Endodermal cell (in vitro differentiated cells): Measurements from ENCODE around the gene CHRNA5. TPM values are rescaled to one million over a fixed set of nuclear protein-coding genes. Genes with fewer than 3 reads are reported as not detected.

Source experiments
- DNase-seq: peaks from one replicate; pipeline ENCODE4 v3.0.0-alpha.2; 2017
- H3K27ac ChIP-seq: 2 replicates; pipeline ENCODE4 v1.5.1; 2013; ENCODE audit warnings: mild to moderate bottlenecking, low read depth, low read length, moderate library complexity
- H3K27me3 ChIP-seq: 2 replicates; pipeline ENCODE4 v1.6.1; 2013; ENCODE audit warnings: mild to moderate bottlenecking, low read length, moderate library complexity; ENCODE audit not compliant: insufficient read depth, control insufficient read depth, poor library complexity, severe bottlenecking
- H3K36me3 ChIP-seq: 2 replicates; pipeline ENCODE4 v1.7.0; 2013; ENCODE audit warnings: mild to moderate bottlenecking, low read length, moderate library complexity; ENCODE audit not compliant: control insufficient read depth, insufficient read depth
- H3K4me1 ChIP-seq: one replicate; pipeline ENCODE4 v1.7.0; 2013; ENCODE audit warnings: low read length; ENCODE audit not compliant: control insufficient read depth, insufficient read depth
- H3K4me3 ChIP-seq: 2 replicates; pipeline ENCODE4 v1.5.1; 2013; ENCODE audit warnings: mild to moderate bottlenecking, low read length, moderate library complexity
- H3K9ac ChIP-seq: 2 replicates; pipeline ENCODE4 v1.6.1; 2013; ENCODE audit warnings: mild to moderate bottlenecking, low read length, moderate library complexity; ENCODE audit not compliant: poor library complexity, severe bottlenecking; ENCODE audit errors: extremely low read depth
- H3K9me3 ChIP-seq: 2 replicates; pipeline ENCODE4 v1.6.1; 2013; ENCODE audit warnings: mild to moderate bottlenecking, low read length, moderate library complexity; ENCODE audit not compliant: control insufficient read depth
- H3K27ac Mint-ChIP-seq: 2 replicates; pipeline ENCODE4 v1.8.0; 2020; ENCODE audit warnings: mixed read lengths
- H3K27me3 Mint-ChIP-seq: 2 replicates; pipeline ENCODE4 v1.8.0; 2021; ENCODE audit warnings: mild to moderate bottlenecking, mixed read lengths; ENCODE audit not compliant: insufficient read depth
- H3K36me3 Mint-ChIP-seq: 2 replicates; pipeline ENCODE4 v1.8.0; 2020; ENCODE audit warnings: low read depth, mixed read lengths
- H3K4me1 Mint-ChIP-seq: 2 replicates; pipeline ENCODE4 v1.8.0; 2020; ENCODE audit warnings: mixed read lengths
- H3K4me3 Mint-ChIP-seq: 2 replicates; pipeline ENCODE4 v1.8.0; 2020; ENCODE audit warnings: mild to moderate bottlenecking, moderate library complexity, mixed read lengths
- H3K9me3 Mint-ChIP-seq: 2 replicates; pipeline ENCODE4 v1.8.0; 2020; ENCODE audit warnings: mild to moderate bottlenecking, mixed read lengths
- CTCF ChIP-seq: fragments of 200-600 bp; sonication (generic); conservative IDR thresholded peaks from 2 replicates; pipeline ENCODE4 v1.5.0; 2021; ENCODE audit warnings: antibody characterized with exemption, mild to moderate bottlenecking
- WGBS, 2 experiments: methylation state at CpG; one replicate each; pipeline versions ENCODE4 v1.1.5 to v1.1.7; 2013; ENCODE audit warnings: missing lambda C conversion rate in 2 of 2, mixed read lengths in 1 of 2; ENCODE audit not compliant: insufficient coverage in 1 of 2, insufficient read length in 1 of 2; 5-methylcytosine and 5-hydroxymethylcytosine counted together
- total RNA-seq, 2 donors: library from RNA; stranded (reverse); fragmentation: NEBNext Ultra II Directional in 1 of 2; extraction: Animal tissue kit (Norgen Biotek cat#: 25700) in 1 of 2; gene quantifications; 2 replicates in 1 of 2; 3 replicates in 1 of 2; pipeline ENCODE4 v1.2.1, GENCODE V29; 2021

CHRNA5 gene
- total RNA-seq, 2 donors from 2014 or later = 16.4 to 23.0 TPM

DNA sequence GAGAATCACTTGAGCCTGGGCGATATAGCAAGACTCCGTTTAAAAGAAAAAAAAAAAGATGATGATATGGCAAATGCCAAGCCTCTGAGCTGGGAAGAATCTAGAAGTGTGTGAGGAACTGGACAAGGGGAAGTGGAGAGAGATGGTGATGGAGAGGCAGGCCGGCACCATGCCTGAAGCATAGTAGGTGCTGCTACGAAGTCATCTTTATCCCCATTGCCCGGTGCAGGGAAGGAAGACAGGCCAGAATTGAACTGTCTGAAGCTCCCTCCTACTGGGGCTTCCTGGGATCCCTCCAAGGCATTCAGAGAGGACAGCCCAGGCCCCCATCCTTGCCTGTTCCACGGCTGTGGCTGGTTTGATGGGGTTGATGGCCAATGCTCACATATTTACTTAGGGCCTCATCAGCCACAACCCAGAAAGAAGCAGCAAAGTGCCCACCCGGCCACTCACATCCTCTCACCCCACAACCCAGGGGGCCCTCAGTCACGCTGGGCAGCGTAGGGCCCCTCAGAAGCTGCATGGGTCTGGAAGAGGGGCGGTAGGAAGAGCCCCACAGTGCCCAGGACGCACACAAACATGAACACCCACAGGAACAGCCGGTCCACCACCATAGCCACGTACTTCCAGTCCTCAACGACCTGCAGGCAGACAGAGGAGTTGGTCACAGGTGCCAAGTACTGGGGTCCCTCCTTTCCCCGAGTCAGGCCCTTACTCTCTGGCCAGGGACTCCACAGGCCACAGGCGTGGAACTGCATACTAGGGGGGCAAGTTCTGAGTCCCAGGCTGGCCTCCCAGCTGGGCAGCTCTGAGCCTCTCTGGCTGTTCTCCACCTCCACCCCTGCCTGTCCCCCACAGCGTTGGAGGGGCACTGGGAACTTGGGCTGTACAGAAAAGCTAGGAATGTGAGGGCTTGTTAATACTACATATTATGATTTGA is 59.6 kb downstream of the CHRNA5 start:
- Histone ChIP-seq H3K9me3 (no peaks in the 10 kb centered on the region), H3K4me1 (no peaks in the 10 kb centered on the region), H3K4me3 (no peak overlapping the region), H3K27me3 (peaks cover 32% of the 10 kb centered on the region), H3K9ac (no peak overlapping the region), H3K27ac (no peak overlapping the region), H3K36me3 (no peaks in the 10 kb centered on the region)
- no peak overlapping the region for H3K27ac Mint-ChIP-seq
- H3K4me3 Mint-ChIP-seq = no peak overlapping the region
- peaks cover 29% of the 10 kb centered on the region for H3K27me3 Mint-ChIP-seq
- H3K9me3 Mint-ChIP-seq = no peaks in the 10 kb centered on the region
- H3K4me1 Mint-ChIP-seq = no peaks in the 10 kb centered on the region
- no peak for DNase-seq
- 92 to 93% methylated on average over 9 to 16 of the region's 17 CpGs for WGBS, 2 experiments
- H3K36me3 Mint-ChIP-seq = peaks cover 2% of the 10 kb centered on the region
- TF ChIP-seq CTCF = no peak

GRCh38 chr15:78625606-78626280 is 60.4 kb downstream of the CHRNA5 start:
- 86 to 92% methylated on average over 7 to 12 of the region's 12 CpGs for WGBS, 2 experiments
- Histone ChIP-seq H3K9ac (no peak overlapping the region), H3K27ac (no peak overlapping the region), H3K36me3 (no peaks in the 10 kb centered on the region), H3K4me1 (no peaks in the 10 kb centered on the region), H3K9me3 (no peaks in the 10 kb centered on the region), H3K4me3 (no peak overlapping the region), H3K27me3 (peaks cover 25% of the 10 kb centered on the region)
- H3K27ac Mint-ChIP-seq = no peak overlapping the region
- H3K27me3 Mint-ChIP-seq = peaks cover 27% of the 10 kb centered on the region
- H3K9me3 Mint-ChIP-seq = no peaks in the 10 kb centered on the region
- H3K4me1 Mint-ChIP-seq = no peaks in the 10 kb centered on the region
- H3K36me3 Mint-ChIP-seq = peaks cover 2% of the 10 kb centered on the region
- TF ChIP-seq CTCF = no peak
- no peak overlapping the region for H3K4me3 Mint-ChIP-seq
- DNase-seq = no peak

DNA sequence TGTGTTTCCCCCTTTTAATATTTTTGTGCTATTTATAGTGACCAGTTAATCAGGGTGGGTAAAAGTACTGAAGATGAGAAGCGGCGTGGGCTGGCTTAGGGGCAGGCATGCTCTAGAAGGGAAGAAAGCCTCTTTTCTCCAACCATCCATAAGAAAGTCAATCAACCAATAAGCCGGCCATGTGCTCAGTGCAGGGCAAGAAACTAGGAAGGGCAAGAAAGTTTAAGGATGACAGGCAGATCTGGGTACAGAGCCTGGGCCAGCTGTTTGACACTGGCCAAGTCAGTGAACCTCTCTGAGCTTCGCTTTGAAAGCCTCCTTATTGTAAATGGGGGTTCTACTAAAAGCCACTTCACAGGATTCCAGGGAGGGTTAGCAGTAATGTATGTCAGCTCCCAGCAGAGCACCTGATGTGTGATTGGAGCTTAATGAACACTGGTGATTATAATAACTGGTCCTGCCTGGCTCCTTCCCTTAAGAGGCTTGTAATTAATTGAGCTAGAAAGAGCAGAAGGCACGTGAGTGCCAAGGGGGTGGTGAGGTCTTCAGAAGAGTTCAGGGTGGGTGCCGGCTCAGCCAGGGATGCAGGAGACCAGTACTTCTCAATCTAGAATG is 61.2 kb downstream of the CHRNA5 start:
- no peak overlapping the region for H3K4me3 Mint-ChIP-seq
- peaks cover 2% of the 10 kb centered on the region for H3K36me3 Mint-ChIP-seq
- H3K4me3 ChIP-seq = no peak overlapping the region
- no peaks in the 10 kb centered on the region for H3K4me1 Mint-ChIP-seq
- no peaks in the 10 kb centered on the region for H3K9me3 ChIP-seq
- peaks cover 20% of the 10 kb centered on the region for H3K27me3 ChIP-seq
- no peak overlapping the region for H3K27ac ChIP-seq
- H3K27me3 Mint-ChIP-seq = peaks cover 20% of the 10 kb centered on the region
- H3K4me1 ChIP-seq = no peaks in the 10 kb centered on the region
- no peak overlapping the region for H3K9ac ChIP-seq
- no peaks in the 10 kb centered on the region for H3K9me3 Mint-ChIP-seq
- WGBS, 2 experiments = 91 to 97% methylated on average over 3 to 5 of the region's 6 CpGs
- no peak for DNase-seq
- no peaks in the 10 kb centered on the region for H3K36me3 ChIP-seq
- no peak for TF ChIP-seq CTCF
- no peak overlapping the region for H3K27ac Mint-ChIP-seq
